Measurements from ENCODE around the gene ADPRHL1.

The ADPRHL1 gene

GRCh38 chr13:113356596-113356995, 96.7 kb downstream of the ADPRHL1 start:
- DNase-seq (ENCODE audit: low read depth), result no peak
- no peak for TF ChIP-seq CTCF (IDR thresholded peaks at IDR 0.05; ENCODE audit: low read depth, low read length)
- no peak for TF ChIP-seq POLR2A (IDR thresholded peaks at IDR 0.05; ENCODE audit: extremely low read depth, insufficient read length)
- H3K4me3 ChIP-seq (ENCODE audit: low read depth, low read length), result no peak overlapping the region

GRCh38 chr13:113355621-113356020, 97.7 kb downstream of the ADPRHL1 start:
- TF ChIP-seq CTCF (IDR thresholded peaks at IDR 0.05; ENCODE audit: low read depth, low read length) (no peak), POLR2A (IDR thresholded peaks at IDR 0.05; ENCODE audit: extremely low read depth, insufficient read length) (no peak), MAX (IDR thresholded peaks at IDR 0.05; ENCODE audit: low read depth, low read length) (no peak), MYC (IDR thresholded peaks at IDR 0.05; ENCODE audit: low read depth, low read length) (no peak)
- DNase-seq (ENCODE audit: low read depth), result no peak
- H3K4me3 ChIP-seq (ENCODE audit: low read depth, low read length), result no peak overlapping the region

GRCh38 chr13:113354831-113355610, 98.3 kb downstream of the ADPRHL1 start:
- no peak for DNase-seq (ENCODE audit: low read depth)
- no peak for TF ChIP-seq MYC (IDR thresholded peaks at IDR 0.05; ENCODE audit: low read depth, low read length)
- no peak for TF ChIP-seq POLR2A (IDR thresholded peaks at IDR 0.05; ENCODE audit: extremely low read depth, insufficient read length)
- H3K4me3 ChIP-seq (ENCODE audit: low read depth, low read length), result no peak overlapping the region

GRCh38 chr13:113353254-113353653, 100.0 kb downstream of the ADPRHL1 start:
- no peak for DNase-seq (ENCODE audit: low read depth)
- no peak overlapping the region for H3K4me3 ChIP-seq (ENCODE audit: low read depth, low read length)
- TF ChIP-seq MYC (IDR thresholded peaks at IDR 0.05; ENCODE audit: low read depth, low read length) (no peak), POLR2A (IDR thresholded peaks at IDR 0.05; ENCODE audit: extremely low read depth, insufficient read length) (no peak), MAX (IDR thresholded peaks at IDR 0.05; ENCODE audit: low read depth, low read length) (no peak)

GRCh38 chr13:113351514-113352026, 101.7 kb downstream of the ADPRHL1 start:
- TF ChIP-seq MAX (IDR thresholded peaks at IDR 0.05; ENCODE audit: low read depth, low read length) (no peak), MYC (IDR thresholded peaks at IDR 0.05; ENCODE audit: low read depth, low read length) (no peak), CTCF (IDR thresholded peaks at IDR 0.05; ENCODE audit: low read depth, low read length) (no peak), POLR2A (IDR thresholded peaks at IDR 0.05; ENCODE audit: extremely low read depth, insufficient read length) (no peak)
- no peak for DNase-seq (ENCODE audit: low read depth)

GRCh38 chr13:113350938-113351335, 102.4 kb downstream of the ADPRHL1 start:
- TF ChIP-seq CTCF (IDR thresholded peaks at IDR 0.05; ENCODE audit: low read depth, low read length) (no peak), MAX (IDR thresholded peaks at IDR 0.05; ENCODE audit: low read depth, low read length) (no peak), MYC (IDR thresholded peaks at IDR 0.05; ENCODE audit: low read depth, low read length) (no peak), POLR2A (IDR thresholded peaks at IDR 0.05; ENCODE audit: extremely low read depth, insufficient read length) (no peak)
- DNase-seq (ENCODE audit: low read depth), result no peak
- no peak overlapping the region for H3K4me3 ChIP-seq (ENCODE audit: low read depth, low read length)

More at GRCh38 chr13:113351514-113352026, 101.7 kb downstream of the ADPRHL1 start:
- H3K4me3 ChIP-seq (ENCODE audit: low read depth, low read length), result no peak overlapping the region

All from NB4 (cell line).